ENCODE measurements around the gene YDJC. TPM values are rescaled to one million over a fixed set of nuclear protein-coding genes. Genes with fewer than 3 reads are reported as not detected.

Gene YDJC
- total and polyA plus RNA-seq, 2 of the 4 experiments (the other 2 are of a cell fraction), result 8.1 to 23.6 TPM

GRCh38 chr22:21622919-21623647 lies 6.7 kb downstream of the YDJC start:
- Histone ChIP-seq H2AK9ac (replicated peaks; ENCODE audit: low read depth, low read length, poor library complexity) (no peak overlapping the region), H3K14ac (replicated peaks; ENCODE audit: low read depth, low read length) (no peak overlapping the region), H4K8ac (ENCODE audit: low read depth in 2 of 2, low read length in 2 of 2) (no peak overlapping the region), H2BK120ac (ENCODE audit: low read depth, low read length) (no peak overlapping the region), H3K4me3 (ENCODE audit: insufficient read depth, low read depth, low read length) (no peak overlapping the region), H3K23ac (ENCODE audit: low read depth, low read length) (no peak overlapping the region), H3K18ac (ENCODE audit: low read depth, low read length) (no peak overlapping the region), H2AFZ (replicated peaks; ENCODE audit: low read length, poor library complexity) (no peak overlapping the region), H3K9me3 (ENCODE audit: control insufficient read depth, insufficient read depth, low read length) (no peaks in the 10 kb centered on the region), H2BK20ac (ENCODE audit: low read depth, low read length) (no peak overlapping the region), H3K9me1 (ENCODE audit: insufficient read depth, low read length) (peaks cover 24% of the 10 kb centered on the region), H2AK5ac (ENCODE audit: low read depth, low read length) (no peak overlapping the region), H3K9ac (ENCODE audit: low read depth, low read length) (no peak overlapping the region), H3K4me2 (ENCODE audit: low read depth, low read length) (no peak overlapping the region), H2BK5ac (ENCODE audit: low read depth, low read length, poor library complexity, severe bottlenecking) (no peak overlapping the region), H3K36me3 (ENCODE audit: control insufficient read depth, insufficient read depth, low read length) (peaks cover 30% of the 10 kb centered on the region), H2BK15ac (ENCODE audit: low read depth, low read length) (no peak overlapping the region), H3K27ac (ENCODE audit: insufficient read depth, low read length) (no peak overlapping the region), H4K91ac (ENCODE audit: insufficient read depth, low read depth, low read length) (no peak overlapping the region), H3K4ac (ENCODE audit: low read depth, low read length) (no peak overlapping the region), H3K79me1 (ENCODE audit: low read depth in 1 of 2, low read length in 2 of 2) (peaks cover 32 to 91% of the 10 kb centered on the region in 2 experiments), H3K4me1 (ENCODE audit: control insufficient read depth, insufficient read depth, low read length) (peaks cover 11% of the 10 kb centered on the region), H4K5ac (ENCODE audit: low read depth, low read length) (no peak overlapping the region), H3K27me3 (ENCODE audit: control insufficient read depth, insufficient read depth, low read length) (no peaks in the 10 kb centered on the region), H4K20me1 (ENCODE audit: insufficient read depth, low read length) (peaks cover 92% of the 10 kb centered on the region), H3K56ac (ENCODE audit: extremely low read depth, insufficient read depth, low read length) (no peak overlapping the region)
- no TSS peak for BruUV-seq (replicated peaks)
- POLR2A ChIA-PET (ENCODE audit: unreplicated experiment), result no interaction called here
- TF ChIP-seq RFX5 (IDR thresholded peaks at IDR 0.05; ENCODE audit: low read depth, low read length) (no peak), MXI1 (IDR thresholded peaks at IDR 0.05; ENCODE audit: borderline replicate concordance, low read depth, low read length) (no peak), BHLHE40 (IDR thresholded peaks at IDR 0.05; ENCODE audit: low read depth, low read length) (no peak), SMC3 (IDR thresholded peaks at IDR 0.05; ENCODE audit: low read depth, low read length) (no peak), RCOR1 (IDR thresholded peaks at IDR 0.05; ENCODE audit: insufficient replicate concordance, low read length) (no peak), CEBPB (IDR thresholded peaks at IDR 0.05; ENCODE audit: low read depth, low read length) (no peak), NFE2L2 (IDR thresholded peaks at IDR 0.05; ENCODE audit: low read depth, low read length) (no peak), FOS (IDR thresholded peaks at IDR 0.05; ENCODE audit: low read depth, low read length) (no peak)
- CTCF ChIA-PET, result interaction anchor here (1.0 kb wide), 1 partner anchor 10 kb away, joined by 3 read pairs; no protein-coding TSS in a partner anchor
- dilution Hi-C loops (cut with HindIII; ENCODE audit: low sequenced_read_pairs, unreplicated experiment) (no loop called here), intact Hi-C loops (cut with micrococcal nuclease) (no loop called here), in situ Hi-C loops (cut with MboI; ENCODE audit: low sequenced_read_pairs) (no loop called here)
- 91% methylated on average over 12 of the region's 23 CpGs; no CpG with 5 or more reads in 1 of the 2 experiments for WGBS, 2 experiments (ENCODE audit: extremely low coverage in 2 of 2, insufficient read length in 1 of 2)
- no peak for DNase-seq
- no peak for ATAC-seq (ENCODE audit: low read depth)

Data from IMR-90 (cell line).